Left kidney (tissue), 2 donors: ENCODE results near the gene HSPG2. TPM values are rescaled to one million over a fixed set of nuclear protein-coding genes. Genes with fewer than 3 reads are reported as not detected.
A peak's percentile ranks its signal among the peaks of the same experiment; 100 is the strongest.

ENCODE experiments used
- DNase-seq: peaks from one replicate; pipeline ENCODE4 v3.0.0-alpha.2; 2013
- polyA plus RNA-seq: library from polyadenylated mRNA; unstranded; fragments of 120-200 nt; gene quantifications from one replicate; pipeline ENCODE4 v1.2.1, GENCODE V29; 2013; ENCODE audit not compliant: insufficient read length

The HSPG2 gene
- polyA plus RNA-seq, 1 donor: 154 TPM

DNA sequence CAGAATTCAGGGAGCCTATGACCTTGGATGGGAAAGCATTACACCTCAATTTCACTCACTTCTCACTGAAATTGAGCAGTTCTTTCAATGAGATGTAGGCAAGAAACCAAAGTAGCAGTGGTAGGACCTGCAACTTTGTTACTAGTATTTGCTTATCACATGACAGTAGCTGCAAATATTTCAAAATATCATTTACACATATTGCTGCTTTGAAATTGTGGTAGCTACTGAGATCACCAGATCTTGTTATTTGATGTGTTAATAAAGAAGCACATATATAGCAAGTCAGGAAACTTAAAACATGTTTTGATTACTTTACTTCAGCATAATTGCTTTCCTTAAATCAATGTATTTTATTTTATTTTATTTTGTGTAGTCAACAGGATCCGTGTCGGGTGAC is 112.2 kb downstream of the HSPG2 start:
- DNase-seq: no peak

DNA sequence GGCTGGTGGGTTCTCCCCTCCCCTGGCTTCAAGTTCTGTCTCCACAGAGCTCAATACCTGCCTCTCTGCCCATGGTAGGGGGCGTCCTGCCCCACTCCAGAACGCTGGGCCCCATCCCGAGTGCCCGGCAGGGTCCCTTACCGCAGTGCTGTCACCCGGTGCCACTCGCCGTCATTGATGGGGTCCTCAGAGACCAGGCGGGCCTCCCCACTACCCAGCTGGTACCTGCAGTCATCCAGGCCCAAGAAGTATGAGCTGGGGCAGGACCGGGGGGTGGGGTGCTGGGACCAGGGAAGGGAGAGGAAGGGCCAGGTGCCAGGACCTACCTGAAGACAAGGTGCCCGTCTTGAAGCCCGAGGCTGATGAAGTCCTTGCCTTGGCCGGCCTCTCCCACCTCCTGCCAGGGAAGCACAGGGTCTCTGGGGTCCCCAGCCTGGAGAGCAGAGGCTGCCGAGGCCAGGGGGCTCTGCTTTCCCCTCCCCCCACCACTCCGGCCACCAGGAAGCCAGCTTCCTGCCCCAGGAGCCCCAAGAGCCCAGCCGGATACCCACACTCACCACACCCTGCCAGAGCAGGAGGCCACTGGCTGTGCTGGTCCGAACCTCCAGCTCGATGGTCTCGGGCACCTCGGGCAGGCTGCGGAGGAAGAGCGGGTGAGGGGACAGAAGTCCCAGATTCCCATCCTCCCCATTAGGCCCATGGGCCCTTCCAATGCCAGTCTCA is 113.0 kb downstream of the HSPG2 start:
- no peak for DNase-seq

GRCh38 chr1:21823206-21823979 is 113.7 kb downstream of the HSPG2 start:
- DNase-seq: no peak

DNA sequence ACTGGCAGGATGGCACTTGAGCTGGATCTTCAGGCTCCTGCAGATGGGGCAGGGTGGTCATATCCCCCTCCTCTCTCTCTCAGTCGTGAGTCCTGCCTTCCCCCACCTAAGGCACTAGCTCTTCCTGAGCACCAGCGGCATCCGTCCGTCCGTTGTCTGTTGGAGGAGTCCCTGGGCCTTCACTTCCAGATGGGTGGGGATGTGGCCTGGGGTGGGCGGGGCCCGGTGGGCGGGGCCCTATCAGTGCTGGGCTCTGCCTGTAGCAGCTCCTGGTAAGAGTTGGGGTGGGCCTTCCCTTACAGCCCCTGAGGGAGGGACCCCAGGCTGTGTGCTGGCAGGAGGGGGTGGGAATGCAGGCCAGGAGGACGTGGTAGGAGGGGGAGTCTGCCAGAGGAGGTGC is 114.8 kb downstream of the HSPG2 start:
- DNase-seq: no peak

DNA sequence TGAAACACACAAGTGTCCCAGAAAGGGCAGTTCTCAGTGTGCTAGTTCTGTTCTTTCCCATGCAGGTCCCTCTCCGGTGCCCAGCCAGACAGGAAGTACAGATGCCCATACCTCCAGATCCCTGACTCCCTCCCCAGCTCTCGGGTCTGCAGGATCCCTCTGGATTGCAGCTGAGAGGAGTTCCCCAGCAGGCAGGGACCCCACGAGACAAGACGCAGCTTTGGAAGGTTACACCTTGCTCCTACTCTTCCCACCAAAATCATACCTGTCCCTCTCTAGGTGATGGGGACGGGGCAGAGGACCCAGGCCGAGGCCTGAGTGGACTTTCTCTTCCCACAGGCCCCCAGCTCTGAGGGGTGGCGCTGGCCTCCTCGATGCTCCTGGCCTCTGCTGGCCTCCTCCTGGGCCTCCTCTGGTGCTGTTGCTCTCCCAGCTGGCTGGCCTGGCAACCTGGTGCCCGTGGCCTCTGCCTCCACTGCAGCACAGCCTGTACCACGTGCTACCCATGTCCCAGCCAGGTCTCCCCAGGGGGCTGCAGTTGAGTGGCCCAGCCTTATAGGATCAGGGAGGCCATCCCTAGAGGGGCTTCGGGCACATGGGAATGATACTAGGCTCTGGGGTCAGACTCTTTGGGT is 115.6 kb downstream of the HSPG2 start:
- no peak for DNase-seq

GRCh38 chr1:21820597-21821232 is 116.4 kb downstream of the HSPG2 start:
- DNase-seq: no peak

- DNase-seq: no peak
These were observed 118.5 kb downstream of the HSPG2 start for GRCh38 chr1:21818656-21819055.

- DNase-seq: no peak
These were observed 120.4 kb downstream of the HSPG2 start for GRCh38 chr1:21816602-21817302.

DNA sequence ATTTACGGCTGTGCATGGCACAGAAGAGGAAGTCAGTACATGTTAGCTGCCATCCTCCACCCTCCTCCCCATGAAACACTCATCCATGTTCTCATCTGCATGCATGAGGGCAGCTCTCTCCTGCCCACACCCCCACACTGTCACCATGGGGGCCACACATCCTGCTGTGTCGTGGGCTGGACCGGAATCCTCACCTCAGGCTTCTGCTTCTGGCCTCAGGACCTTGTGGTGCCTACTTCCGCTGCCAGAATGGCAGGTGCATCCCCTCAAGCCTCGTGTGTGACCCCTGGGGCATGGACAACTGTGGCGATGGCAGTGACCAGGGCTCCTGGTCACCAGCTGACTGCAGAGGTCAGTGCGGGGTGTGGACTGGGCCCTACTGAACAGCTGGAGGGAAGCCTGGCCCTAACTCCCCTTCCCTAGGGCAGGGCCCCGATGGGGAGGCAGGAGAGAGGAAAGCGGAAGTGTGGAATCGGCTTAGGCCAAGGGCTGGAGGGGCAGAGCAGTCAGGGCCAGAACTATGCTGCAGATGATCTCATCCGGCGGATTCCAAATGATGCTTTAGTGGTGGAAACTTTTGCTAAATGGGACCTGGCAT is 121.3 kb downstream of the HSPG2 start:
- DNase-seq: no peak

GRCh38 chr1:21814981-21815582 is 122.0 kb downstream of the HSPG2 start:
- no peak for DNase-seq

DNA sequence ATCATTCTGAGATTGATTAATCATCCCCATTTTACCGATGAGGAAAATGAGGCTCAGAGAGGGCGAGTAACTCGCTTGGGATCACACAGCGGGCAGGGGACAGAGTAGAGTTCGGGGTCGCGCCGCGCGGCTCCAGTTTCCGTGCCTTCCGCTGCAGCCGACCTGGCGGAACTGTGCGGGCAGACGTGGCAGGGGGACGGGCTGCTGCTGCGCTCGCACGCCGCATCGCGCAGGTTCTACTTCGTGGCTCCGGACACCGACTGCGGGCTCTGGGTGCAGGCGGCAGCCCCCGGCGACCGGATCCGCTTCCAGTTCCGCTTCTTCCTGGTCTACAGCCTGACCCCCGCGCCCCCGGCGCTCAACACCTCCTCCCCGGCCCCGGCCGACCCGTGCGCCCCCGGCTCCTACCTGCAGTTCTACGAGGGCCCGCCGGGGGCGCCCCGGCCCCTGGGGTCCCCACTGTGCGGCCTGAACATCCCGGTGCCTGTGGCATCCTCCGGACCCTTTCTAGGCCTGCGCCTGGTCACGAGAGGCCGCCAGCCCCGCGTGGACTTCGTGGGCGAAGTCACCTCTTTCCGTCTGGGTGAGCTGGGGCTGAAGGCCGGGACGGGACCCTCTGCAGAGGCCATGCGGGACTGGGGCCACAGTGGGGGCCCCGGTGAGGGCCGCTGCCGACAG is 122.7 kb downstream of the HSPG2 start:
- DNase-seq: peak; percentile 40

- no peak for DNase-seq
These were observed 123.6 kb downstream of the HSPG2 start for GRCh38 chr1:21813542-21813941.

DNA sequence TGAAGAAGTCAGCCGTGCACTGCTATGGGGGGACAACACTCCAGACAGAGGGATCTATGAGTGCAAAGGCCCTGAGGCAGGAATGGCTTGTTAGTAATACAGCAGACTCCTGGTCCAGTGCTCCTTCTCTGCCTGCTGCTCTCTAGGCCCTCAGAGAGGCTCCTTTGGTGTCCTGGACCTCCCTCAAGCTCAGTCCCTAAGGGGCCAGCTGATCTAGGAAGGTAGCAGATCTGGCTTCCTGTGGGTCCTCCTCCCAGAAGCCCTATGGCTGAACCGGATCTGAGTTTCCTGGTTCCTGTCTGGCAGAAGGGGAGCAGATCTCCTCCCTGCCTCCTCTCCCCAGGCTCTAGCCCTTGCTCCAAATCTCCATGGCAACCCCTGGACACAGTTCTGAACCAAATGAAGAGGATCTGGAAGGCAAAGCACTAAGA is 125.2 kb downstream of the HSPG2 start, which contains the start of gene LDLRAD2:
TSS of gene LDLRAD2 (plus strand) at position 391 of the 431 bp plus-strand sequence. CDS start 187 bp downstream, outside the sequence.
- DNase-seq: no peak

- no peak for DNase-seq
These were observed 132.6 kb downstream of the HSPG2 start for GRCh38 chr1:21804536-21804935.

- DNase-seq: no peak
These were observed 136.0 kb downstream of the HSPG2 start for GRCh38 chr1:21801100-21801499.

- DNase-seq: no peak
These were observed 137.4 kb downstream of the HSPG2 start for GRCh38 chr1:21799730-21800129.

GRCh38 chr1:21795075-21795474 is 142.0 kb downstream of the HSPG2 start:
- no peak for DNase-seq

- no peak for DNase-seq
These were observed 142.5 kb downstream of the HSPG2 start for GRCh38 chr1:21794656-21795055.

DNA sequence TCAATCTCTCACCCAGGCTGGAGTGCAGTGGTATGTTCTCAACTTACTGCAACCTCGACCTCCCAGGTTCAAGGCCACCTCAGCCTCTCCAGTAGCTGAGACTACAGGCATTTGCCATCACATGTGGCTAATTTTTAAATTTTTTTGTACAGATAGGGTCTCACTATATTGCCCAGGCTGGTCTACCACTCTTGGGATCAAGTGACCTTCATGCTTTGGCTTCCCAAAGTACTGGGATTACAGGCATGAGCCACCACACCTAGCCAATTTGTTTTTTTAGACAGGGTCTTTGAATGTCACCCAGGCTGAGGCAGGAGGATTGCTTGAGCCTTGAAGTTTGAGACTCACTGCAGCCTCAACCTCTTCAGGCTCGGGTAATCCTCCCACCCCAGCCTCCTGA is 144.0 kb downstream of the HSPG2 start:
- DNase-seq: no peak

GRCh38 chr1:21786640-21787039 is 150.5 kb downstream of the HSPG2 start:
- no peak for DNase-seq
